ENCODE data around the gene SSTR3. TPM values are rescaled to one million over a fixed set of nuclear protein-coding genes. Genes with fewer than 3 reads are reported as not detected.

SSTR3 gene
- total and polyA plus RNA-seq, 9 of the 15 experiments (the other 6 are each of a cell fraction or from before 2014, with no cell fraction given) = 0.03 TPM; not detected in 8

- TF ChIP-seq HLTF (IDR thresholded peaks at IDR 0.05) (peak; percentile 49; the same call in 1 of the 2 replicates), VEZF1 (CRISPR knock-in tag; IDR thresholded peaks at IDR 0.05) (0 out of 2 replicates have a peak, but pooled peaks have one; percentile 15), ZNF512 (tag; IDR thresholded peaks at IDR 0.05) (peak; percentile 22; the same call in 1 of the 2 replicates), E2F4 (CRISPR knock-in tag; IDR thresholded peaks at IDR 0.05; ENCODE audit: low read depth) (no peak), EP400 (IDR thresholded peaks at IDR 0.05) (0 out of 2 replicates have a peak, but pooled peaks have one; percentile 10), NFIC (IDR thresholded peaks at IDR 0.05) (peak; percentile 77), NR2C2 (CRISPR knock-in tag; IDR thresholded peaks at IDR 0.05) (no peak), NR2C2 (tag; IDR thresholded peaks at IDR 0.05) (0 out of 2 replicates have a peak, but pooled peaks have one; percentile 17), NCOA2 (IDR thresholded peaks at IDR 0.05; ENCODE audit: partially characterized antibody in 2 of 2) (peak in 1 of 2 experiments; percentile 18)
These were observed 42.1 kb upstream of the SSTR3 start (continued) for GRCh38 chr22:37254209-37254866.

Measured in K562 (cell line).